GM19035 (cell line): ENCODE measurements around the gene HDAC4.

Experiments used
- ATAC-seq: cut with Tn5 transposase; IDR thresholded peaks from one replicate; pipeline ENCODE4 v1.9.1; 2021; ENCODE audit not compliant: unreplicated experiment

The HDAC4 gene

DNA sequence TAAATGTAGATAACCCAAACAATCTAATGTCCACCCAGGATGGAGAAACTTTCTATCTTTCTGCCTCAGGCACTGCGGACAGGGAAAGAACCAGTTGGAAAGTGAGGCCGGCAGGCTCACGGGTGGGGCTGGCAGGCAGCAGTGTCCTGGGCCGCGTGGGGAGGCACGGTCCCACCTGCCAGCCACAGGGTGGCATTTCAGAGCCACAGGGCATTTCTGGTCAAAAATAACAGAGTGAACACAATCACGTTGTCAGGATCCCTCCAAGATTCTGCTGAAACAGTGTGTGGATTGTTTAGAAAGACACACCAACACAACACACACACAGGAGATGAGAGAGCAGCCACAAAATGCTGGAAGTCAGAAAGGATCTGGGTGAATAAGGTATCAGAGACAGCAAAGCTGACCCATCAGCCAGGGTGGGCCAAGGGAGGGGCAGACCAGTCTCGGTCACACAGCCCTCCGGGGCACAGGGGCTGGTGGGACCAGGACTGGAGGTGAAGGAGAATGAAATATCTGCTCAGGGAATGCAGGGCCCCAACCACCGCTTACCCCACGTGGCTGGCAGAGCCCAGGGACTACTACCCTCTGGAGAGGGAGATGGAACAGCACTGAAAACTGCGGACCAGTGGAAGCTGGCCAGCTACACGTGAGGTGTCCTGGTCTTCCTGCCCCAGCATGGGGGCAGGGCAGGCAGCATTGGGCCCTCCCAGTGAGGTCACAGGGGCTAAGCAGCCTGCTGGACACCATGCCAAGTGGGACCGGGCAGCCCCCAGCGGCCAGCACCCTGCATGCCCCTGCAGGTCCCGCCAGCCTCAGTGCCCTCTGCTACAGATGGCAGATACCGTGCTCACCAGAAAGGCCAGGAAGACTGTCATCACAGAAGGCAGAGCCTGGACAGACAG, 173.9 kb downstream of the HDAC4 start:
- no peak for ATAC-seq

DNA sequence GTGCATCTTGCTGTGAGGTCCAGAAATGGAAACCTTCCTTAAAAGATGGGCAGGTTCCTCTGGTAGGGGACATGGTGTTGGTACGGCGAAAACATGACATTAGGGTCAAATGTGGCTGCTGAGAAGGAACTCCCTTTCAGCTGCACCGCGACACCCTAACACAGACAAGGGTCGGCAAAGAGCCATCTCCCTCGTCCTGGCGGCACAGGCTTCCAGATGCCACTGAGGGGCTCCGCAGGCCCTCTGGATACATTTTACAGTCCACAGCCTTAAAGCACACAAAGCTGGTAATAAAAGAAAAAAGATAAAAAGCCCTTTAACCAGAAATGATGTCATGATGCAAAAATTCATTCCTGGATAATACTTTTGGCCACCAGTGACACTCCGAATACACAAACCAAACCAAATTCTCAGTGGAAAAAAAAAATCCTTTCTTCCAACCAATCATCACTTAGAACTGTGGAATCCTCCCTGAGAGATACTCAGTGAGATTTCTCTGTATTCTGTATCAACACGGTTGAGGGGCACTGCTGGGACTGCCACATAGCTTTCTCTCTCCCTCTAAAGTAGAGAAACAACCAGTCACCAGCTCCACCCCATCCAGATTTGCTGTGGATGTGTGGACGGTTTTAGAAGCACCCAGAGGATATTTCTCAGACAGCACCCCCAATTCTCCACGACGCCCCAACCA, 174.8 kb downstream of the HDAC4 start:
- no peak for ATAC-seq

DNA sequence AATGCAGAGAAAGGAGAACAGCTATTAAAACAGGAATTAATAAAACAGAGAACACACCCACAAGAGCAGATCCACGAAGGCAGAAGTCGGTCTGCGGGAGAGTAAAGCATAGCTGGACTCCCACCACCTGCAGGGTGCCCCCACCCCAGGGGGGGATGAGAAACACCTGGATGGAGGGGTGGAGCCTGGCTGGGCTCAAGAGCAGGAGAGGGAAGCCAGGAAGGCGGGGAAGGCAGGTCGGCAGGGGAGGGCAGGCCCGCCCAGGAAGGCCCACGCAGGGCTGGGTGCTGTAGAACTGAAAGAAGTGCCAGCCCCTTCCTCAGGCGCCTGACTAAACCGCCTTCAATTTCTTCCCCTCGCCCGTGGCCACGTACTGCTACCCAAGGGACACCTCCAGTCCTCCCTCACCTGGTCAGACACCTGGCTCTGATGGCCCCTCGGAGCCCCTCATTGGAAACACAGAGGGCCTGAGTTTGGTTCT, 175.4 kb downstream of the HDAC4 start:
- no peak for ATAC-seq

DNA sequence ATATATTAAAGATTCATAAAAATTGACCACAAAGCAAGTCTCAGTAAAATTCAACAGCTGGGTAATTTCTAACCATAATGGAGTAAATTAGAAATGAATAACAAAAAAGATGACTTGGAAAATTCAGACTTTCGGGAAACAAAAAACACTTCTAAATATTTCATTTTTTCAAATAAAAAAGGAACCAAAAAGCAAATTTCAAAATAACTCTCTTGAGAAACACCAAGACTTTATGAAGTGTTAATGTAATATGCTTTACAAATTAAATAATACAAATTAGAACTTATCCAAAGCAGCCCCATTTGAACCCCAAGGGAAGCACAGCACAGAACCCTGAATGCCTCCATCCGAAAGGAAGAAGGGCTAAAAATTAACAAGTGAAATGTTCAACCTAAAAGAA, 175.9 kb downstream of the HDAC4 start:
- ATAC-seq = no peak

DNA sequence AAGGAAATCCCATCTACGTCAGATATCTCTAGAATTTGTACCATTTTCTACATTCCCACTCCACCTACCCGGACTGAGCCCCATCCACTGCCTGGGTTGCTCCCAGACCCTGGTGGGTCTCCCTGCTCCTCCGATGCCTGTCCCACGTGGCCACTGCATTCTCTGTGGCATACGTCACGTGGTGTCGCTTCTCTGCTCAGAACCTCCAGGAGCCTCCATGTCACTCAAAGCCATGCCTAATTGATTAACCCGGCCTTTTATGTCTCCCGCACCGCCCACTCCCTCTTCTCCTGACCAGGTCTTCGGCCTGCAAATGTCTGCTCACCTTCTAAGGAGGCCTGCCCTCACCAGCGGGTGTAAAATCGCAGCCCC, 176.6 kb downstream of the HDAC4 start:
- no peak for ATAC-seq

DNA sequence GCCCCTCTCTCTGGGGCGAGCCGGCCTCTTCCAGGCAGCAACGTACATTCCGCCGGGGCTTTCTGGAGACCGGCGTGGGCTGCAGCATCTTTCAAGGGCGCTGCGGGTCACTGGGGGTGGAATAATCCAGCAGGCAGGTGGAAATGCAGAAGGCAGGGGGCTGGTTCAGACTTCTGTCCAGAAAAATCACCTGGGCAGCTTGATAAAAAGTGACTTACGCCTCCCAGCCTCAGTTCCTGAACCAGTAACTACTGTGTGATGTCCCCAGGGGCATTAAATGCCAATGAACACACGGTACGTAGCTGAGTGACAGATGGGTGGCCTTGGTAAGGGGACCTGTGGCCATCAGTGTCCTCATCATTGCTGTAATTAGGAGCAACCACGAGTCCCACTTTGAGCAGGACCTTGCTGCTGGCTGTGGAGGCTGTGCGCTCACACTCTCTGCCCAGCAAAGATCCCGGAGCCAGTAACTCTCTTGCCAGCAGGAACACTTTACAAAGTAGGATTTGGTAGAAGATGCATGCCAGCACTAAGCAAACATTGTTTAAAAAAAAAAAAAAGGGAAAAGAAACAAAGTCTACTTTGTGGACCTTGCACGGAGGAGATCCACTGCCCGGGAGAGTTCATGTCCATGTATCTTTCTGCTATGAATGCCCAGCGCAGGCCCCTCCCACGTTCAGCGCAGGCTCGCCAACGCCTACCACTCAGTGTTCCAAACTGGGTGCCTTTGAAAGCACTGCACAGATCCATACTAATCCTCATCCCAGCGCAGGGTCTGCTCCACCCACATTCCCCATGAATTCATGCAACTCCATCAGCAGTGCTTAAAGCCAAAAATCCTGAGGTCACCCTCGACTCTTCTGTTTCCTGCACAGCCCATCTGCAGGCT, 177.3 kb downstream of the HDAC4 start:
- ATAC-seq = no peak

DNA sequence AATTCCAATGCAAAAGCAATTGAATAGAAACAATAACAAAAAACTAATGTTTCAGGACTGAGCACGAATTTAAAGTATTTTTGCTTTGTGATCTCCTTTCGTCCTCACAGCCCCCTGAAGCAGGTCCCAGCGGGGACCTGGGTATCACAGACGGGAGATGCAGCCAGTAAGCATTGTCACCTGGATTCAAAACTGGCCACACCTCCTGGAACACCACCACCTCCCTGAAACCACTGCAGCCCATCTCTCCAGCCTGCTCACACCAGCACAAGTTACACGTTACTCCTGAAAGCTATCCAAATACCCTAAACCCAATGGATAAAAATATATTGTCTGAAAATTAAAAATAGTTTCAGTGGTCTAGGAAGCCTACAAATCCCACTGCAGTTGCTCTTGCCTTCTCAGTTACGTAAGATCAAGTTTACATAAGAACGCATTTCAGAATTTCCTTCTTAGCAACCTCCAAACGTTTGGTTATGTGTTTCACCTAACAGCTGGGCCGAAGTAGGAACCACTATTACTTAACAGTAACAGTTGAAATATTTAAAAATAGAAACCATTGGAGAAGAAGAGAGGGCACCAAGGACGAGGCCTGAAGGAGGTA, 178.0 kb downstream of the HDAC4 start:
- no peak for ATAC-seq

DNA sequence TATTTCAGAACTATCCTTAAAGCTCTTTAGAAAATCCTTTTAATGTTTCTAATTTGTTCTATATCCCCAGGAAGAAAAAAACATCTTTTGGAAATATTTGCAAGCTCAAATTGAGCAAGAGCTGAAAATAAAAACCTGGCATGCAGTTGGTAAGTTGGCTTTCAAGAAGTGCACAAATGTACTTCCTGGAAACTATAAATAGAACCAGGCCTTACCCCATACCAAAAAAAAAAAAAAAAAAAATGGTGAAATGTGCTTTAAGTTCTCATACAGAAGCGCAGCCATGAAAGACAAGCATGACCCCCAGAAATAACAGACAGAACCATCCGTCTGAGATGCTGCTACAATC, 178.5 kb downstream of the HDAC4 start:
- ATAC-seq = no peak

DNA sequence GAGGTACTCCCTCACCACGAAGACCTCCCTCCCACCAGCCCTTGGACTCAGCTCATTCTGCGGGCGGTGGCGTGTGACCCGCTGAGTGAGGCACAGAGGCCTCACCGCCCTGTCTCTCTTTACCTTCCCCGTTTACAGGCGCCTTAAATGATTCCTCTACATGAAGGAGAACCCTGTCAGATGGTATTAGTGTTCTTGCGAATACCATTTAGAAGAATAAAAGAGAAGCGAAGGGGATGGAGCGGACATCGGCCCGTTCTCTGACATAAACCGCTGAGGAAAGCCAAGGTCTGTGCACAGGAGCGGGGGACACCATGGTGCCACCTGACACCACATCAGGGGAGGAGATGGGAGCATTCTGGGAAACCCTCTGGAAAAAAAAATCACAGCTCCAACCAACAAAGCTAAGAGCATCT, 179.8 kb downstream of the HDAC4 start:
- ATAC-seq = no peak

DNA sequence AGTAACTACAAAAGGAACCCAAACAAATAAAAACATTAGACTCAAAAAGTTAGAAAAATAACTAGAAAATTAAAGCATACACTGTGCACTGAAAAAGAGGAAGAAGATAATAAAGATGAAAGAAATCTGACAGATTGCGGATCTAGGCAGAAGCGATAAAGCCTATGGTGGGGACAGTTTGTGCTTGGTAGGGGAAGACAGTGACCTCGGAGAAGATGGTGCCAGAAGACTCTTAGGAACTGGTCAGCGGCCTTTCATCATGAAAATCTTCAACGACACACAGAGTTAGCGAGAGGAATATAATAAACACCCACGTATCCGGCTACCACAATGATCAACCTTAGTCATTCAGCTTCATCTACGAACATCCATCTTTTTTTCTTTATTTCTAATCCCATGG, 180.5 kb downstream of the HDAC4 start:
- ATAC-seq = no peak

DNA sequence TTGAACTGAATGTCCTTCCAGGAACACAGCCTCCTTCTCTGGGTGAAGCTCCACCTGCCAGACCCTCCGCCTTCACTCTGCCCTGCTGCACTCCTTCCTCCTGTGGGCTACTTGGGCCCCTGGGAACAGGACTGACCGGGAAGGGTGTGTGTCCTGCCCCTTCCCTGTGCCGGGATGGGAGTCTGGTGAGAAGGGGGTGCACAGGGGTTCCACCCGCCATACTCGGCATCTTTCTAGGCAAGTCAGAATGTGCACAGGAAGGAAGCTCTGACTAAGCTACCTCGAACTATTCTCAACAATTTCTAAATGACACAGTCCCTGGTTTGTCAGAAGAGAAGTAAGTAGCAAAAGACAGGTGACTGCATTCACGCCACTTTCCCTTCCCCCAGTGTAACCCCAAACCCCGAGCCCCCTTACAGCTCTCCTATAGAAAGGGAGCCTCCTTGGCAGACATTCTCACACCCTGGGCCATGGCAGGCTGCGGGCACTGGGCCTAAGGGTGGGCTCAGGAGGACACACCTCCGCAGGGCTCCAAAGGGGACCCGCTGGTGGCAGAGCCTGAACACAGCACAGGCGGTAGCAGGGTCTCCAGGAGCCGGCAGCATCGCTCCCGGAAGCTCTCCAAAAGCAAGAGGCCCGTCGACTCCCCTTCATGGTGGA, 184.1 kb downstream of the HDAC4 start:
- ATAC-seq = no peak

DNA sequence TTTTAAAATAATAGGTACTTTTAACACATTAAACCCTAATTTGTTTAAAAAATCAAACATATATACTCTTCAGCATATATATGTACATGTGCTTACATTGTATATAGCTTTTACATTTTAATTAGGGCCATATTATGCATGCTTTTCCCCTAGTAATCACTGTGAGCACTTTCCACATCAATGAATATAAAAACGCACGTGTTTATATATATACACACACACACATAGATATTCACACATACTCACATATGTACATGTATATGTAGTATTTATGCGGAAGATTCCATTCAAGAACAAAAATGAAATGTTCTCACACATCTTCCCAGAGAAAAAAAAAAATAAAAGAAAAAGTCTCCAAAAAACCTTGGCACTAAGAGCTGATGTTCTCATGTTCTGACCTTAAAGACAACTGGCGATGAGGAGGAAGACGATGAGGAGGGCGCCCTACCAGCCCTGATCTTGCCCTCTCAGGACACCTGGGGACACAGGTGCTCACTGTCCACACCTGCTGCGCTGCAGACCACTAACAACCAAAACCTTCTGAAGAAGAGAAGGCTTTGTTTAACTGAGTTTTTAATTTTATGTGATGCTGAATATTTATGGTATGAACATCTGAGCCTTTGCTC, 184.7 kb downstream of the HDAC4 start:
- no peak for ATAC-seq

DNA sequence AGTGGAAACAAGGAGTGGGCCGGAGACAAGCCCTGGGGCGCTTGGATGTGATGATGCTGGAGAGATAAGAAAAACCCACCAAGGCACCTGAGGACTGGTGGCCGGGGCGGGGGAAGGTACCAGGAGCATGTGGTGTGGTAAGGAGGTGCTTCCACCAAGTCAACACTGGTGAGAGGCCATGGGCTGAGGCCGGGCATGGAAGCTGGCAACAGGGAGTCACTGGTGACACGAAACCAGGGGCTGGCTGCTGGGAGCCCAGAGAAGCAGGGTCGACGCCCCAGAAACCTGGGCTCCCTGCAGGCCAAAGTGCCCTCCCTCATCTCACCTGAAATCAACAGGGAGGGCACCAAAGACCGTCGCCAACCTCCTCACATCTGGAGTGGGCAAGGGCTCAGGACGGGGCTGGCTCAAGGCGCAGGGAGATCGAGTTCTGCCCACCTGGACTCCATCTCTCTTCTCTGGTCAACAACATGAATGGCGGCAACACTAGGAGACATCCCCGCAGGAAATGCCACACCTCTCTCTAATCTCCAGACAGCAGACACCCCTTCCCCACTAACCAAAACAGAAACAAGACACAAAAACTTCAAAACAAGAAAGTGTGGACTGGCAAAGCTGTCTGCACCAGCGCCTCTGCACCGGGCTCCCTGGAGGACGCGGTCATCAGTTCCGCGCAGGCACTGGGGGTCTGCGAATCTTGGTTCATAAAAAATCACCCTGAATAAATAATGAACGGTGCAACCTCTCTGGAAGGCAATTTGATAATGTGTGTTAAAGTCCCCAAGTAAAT, 185.5 kb downstream of the HDAC4 start:
- no peak for ATAC-seq

DNA sequence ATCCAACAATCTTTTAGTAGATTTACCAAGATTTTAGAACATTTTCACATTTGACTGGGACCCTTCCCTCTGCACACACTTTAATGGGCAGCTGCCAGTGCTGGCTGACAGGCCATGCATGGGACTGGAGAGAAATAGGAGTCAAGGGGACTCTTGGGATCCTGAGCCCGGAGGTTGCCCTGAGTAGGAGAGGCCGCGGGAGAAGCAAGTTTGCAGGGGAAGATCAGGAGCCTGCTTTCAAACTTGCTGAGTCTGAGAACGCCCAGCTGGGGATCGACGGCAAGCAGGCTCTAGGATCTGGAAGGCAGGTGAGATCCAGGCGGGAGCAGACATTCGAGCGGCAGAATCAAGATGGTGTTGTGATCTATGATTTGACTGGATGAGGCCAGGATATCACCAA, 186.1 kb downstream of the HDAC4 start:
- no peak for ATAC-seq

DNA sequence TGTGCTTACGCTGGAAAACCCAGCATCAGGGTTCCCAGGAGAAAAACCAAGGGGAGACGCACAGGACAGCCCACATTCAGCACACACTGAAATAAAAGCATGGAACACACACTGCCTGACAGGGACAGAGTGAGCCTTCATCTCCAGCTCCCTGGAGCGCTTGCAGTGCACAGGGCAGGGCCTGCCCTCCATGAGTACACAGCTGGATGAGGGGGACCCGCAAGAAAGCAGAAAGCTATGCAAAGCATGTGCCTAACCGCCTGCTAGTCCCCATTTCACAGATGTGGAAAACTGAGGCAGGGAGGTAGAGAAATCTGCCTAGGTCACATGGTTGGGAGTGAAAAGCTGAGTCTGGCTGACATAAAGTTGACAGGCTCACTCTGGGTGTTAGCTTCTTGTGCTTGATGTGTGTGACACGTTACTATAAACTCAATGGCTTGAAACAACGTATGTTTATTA, 187.1 kb downstream of the HDAC4 start:
- no peak for ATAC-seq

DNA sequence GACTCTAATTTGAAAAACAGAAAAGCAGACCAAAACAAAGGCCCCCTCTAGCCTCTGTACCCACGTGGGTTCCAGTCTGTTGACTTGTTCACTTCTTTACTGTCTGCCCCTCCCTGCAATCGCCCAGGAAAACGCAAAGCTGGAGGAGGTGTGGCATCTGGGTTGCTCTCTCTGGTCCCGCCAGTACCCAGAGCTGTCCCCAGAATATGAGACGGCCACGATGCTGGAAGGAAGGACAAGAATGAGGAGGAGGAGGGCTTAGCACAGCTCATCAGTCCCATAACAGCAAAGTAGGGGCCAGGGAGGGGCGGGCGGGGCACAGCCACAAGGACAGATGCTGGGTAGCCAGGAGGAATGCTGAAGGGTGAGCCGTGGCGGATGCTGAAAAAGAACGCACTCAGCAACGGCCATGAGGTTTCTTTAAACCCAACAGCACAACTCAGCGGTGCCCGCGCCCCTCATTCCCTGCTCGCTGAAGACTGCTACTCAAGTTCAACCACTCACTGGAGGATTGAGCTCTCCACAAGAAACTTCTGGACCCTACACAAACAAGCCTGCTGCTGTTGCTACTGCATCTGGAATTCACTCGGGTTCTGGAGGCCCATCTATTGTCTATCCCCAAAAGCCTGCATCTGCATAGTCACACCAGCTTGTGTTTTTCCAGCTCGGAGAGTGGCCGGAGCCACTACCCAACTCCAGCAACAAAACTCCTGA, 187.7 kb downstream of the HDAC4 start:
- no peak for ATAC-seq

DNA sequence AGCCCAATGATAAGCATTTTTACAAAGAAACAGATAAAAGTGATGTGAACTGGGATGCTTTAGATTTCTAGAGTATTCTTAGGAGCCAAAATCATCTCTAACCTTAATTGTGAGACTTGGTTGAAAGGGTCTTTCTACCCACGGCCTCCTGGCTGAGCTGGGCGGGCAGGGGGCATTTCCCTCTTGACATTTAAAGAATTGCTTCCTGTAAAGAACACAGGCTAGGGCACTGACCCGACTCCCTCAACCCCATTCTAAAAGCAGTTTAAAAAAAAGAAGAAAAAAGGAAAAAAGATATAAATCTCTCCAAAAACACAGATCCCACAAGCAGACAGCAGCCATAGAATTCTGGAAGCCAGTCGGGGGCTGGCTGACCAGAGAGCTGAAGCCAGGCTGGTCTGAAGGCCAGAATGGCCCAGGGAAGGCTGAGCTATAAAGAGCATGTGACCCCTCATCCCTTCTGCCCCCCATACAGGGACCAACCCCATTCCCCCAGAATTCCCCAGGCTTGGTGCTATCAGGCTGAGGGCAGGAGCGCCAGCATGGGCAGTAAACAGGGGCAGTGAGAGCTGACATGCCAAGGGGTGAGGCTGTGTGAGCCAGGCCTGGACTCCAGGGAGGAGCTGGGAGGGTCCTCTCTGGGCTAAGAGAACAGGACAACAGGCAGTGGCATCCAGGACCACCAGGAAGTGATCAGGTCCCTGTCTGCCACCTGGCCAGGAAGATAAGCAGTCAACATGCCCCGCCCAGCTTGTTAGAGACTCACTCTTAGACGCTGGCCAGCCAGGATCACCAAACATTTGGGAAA, 188.5 kb downstream of the HDAC4 start:
- no peak for ATAC-seq
